Left forelimb (tissue), 1 donor: Measurements from ENCODE around the gene PAPOLG.
"Not testable (repeated sequence)": the region's sequence is repeated elsewhere in the genome, so short reads cannot be mapped to it uniquely, and the experiment has no call there.

Source experiments
- DNase-seq: peaks from one replicate; pipeline ENCODE4 v3.0.0-alpha.2; 2018; ENCODE audit warnings: low spot score

Gene PAPOLG

GRCh38 chr2:60775048-60775639 is 19.1 kb downstream of the PAPOLG start:
- no peak for DNase-seq

GRCh38 chr2:60778352-60778751 is 22.3 kb downstream of the PAPOLG start:
- no peak for DNase-seq

GRCh38 chr2:60779426-60779825 is 23.4 kb downstream of the PAPOLG start:
- no peak for DNase-seq

- DNase-seq = no peak
These were observed 24.7 kb downstream of the PAPOLG start for GRCh38 chr2:60780721-60781120.

- no peak for DNase-seq
These were observed 37.1 kb downstream of the PAPOLG start for GRCh38 chr2:60793169-60793568.

- no peak for DNase-seq
These were observed 38.3 kb downstream of the PAPOLG start for GRCh38 chr2:60794271-60794863.

GRCh38 chr2:60796573-60797509 is 40.8 kb downstream of the PAPOLG start:
- no peak for DNase-seq

GRCh38 chr2:60804473-60804872 is 48.4 kb downstream of the PAPOLG start:
- DNase-seq = no peak

GRCh38 chr2:60806595-60806987 is 50.5 kb downstream of the PAPOLG start:
- DNase-seq = no peak

- no peak for DNase-seq
These were observed 51.1 kb downstream of the PAPOLG start for GRCh38 chr2:60806988-60807681.

GRCh38 chr2:60808330-60808801 is 52.3 kb downstream of the PAPOLG start:
- DNase-seq = no peak

GRCh38 chr2:60811491-60812375 is 55.7 kb downstream of the PAPOLG start:
- no peak for DNase-seq

- DNase-seq = not testable (repeated sequence)
These were observed 61.1 kb downstream of the PAPOLG start for GRCh38 chr2:60817191-60817590.

GRCh38 chr2:60818272-60818671 is 62.2 kb downstream of the PAPOLG start:
- DNase-seq = no peak

GRCh38 chr2:60819155-60819862 is 63.2 kb downstream of the PAPOLG start:
- DNase-seq = no peak

GRCh38 chr2:60819936-60820335 is 63.9 kb downstream of the PAPOLG start:
- no peak for DNase-seq

GRCh38 chr2:60820416-60821132 is 64.5 kb downstream of the PAPOLG start:
- DNase-seq = no peak

- DNase-seq = no peak
These were observed 65.0 kb downstream of the PAPOLG start for GRCh38 chr2:60821133-60821469.

GRCh38 chr2:60821587-60822302 is 65.7 kb downstream of the PAPOLG start:
- no peak for DNase-seq
